Liver (tissue), 3 donors: ENCODE measurements around the gene RELN.

ENCODE experiments used
- CTCF ChIP-seq: fragments of 150-350 bp; IDR thresholded peaks from 2 replicates; pipeline ENCODE4 v1.5.1; 2017; ENCODE audit warnings: improper control_type of control experiment, low read depth, low read length; ENCODE audit not compliant: missing input control
- EGR1 ChIP-seq, 2 donors: IDR thresholded peaks; 2 replicates each; pipeline ENCODE4 v1.6.1; 2016 to 2018; ENCODE audit warnings: antibody characterized with exemption in 2 of 2, low read depth in 2 of 2
- FOXA1 ChIP-seq: IDR thresholded peaks from 2 replicates; pipeline ENCODE4 v1.6.1; 2016; ENCODE audit warnings: antibody characterized with exemption
- FOXA2 ChIP-seq: IDR thresholded peaks from 2 replicates; pipeline ENCODE4 v1.6.1; 2016; ENCODE audit warnings: antibody characterized with exemption
- GABPA ChIP-seq, 2 donors: IDR thresholded peaks in 1 of 2; conservative IDR thresholded peaks in 1 of 2; 2 replicates each; pipeline ENCODE4 v1.6.1; 2016; ENCODE audit warnings: antibody characterized with exemption in 2 of 2, mild to moderate bottlenecking in 1 of 2, moderate library complexity in 1 of 2
- JUND ChIP-seq, 2 donors: IDR thresholded peaks; 2 replicates each; pipeline ENCODE4 v1.6.1; 2016; ENCODE audit warnings: antibody characterized with exemption in 2 of 2
- NR2F2 ChIP-seq: IDR thresholded peaks from 2 replicates; pipeline ENCODE4 v1.6.1; 2016; ENCODE audit warnings: antibody characterized with exemption
- RAD21 ChIP-seq, 2 donors: IDR thresholded peaks; 2 replicates each; pipeline ENCODE4 v1.6.1; 2016; ENCODE audit warnings: antibody characterized with exemption in 2 of 2, mild to moderate bottlenecking in 2 of 2
- REST ChIP-seq: IDR thresholded peaks from 2 replicates; pipeline ENCODE4 v1.6.1; 2016; ENCODE audit warnings: antibody characterized with exemption, mild to moderate bottlenecking
- RXRA ChIP-seq, 2 donors: IDR thresholded peaks; 2 replicates each; pipeline ENCODE4 v1.6.1; 2017 to 2018; ENCODE audit warnings: antibody characterized with exemption in 2 of 2, mild to moderate bottlenecking in 1 of 2
- SP1 ChIP-seq: IDR thresholded peaks from 2 replicates; pipeline ENCODE4 v1.6.1; 2018; ENCODE audit warnings: antibody characterized with exemption, mild to moderate bottlenecking
- TAF1 ChIP-seq: conservative IDR thresholded peaks from 2 replicates; pipeline ENCODE4 v1.6.1; 2016; ENCODE audit warnings: antibody characterized with exemption, mild to moderate bottlenecking
- YY1 ChIP-seq: IDR thresholded peaks from 2 replicates; pipeline ENCODE4 v1.6.1; 2016; ENCODE audit warnings: antibody characterized with exemption, mild to moderate bottlenecking
- TF ChIP-seq, protein P1 (sequence below): IDR thresholded peaks from 2 replicates; pipeline ENCODE4 v1.6.1; 2016; ENCODE audit warnings: antibody characterized with exemption
- donor health status: healthy.
- donor health status: healthy.

DNA sequence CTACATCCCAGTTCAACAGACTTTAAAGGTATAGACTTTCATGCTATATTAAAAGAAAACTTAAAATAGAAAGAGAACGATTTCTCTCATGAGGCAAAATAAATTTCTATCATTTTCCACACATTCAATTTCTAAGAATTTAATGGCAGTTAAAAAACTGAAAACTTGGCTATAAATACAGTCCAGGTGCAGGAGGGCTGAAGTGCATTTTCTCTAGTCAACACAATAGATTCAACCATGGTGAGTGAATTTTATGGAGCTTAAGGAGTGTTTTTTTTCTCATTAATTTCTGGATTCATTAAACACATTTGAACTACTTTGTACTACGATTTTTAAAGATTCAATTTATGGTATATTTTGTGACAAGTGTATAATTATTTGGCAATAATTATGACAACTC, 302.7 kb downstream of the RELN start:
- no peak for TF ChIP-seq TAF1
- no peak for TF ChIP-seq REST
- TF ChIP-seq CTCF: no peak
- no peak for TF ChIP-seq JUND (IDR thresholded peaks at IDR 0.05)
- TF ChIP-seq FOXA1: no peak
- no peak for TF ChIP-seq YY1
- TF ChIP-seq RXRA (IDR thresholded peaks at IDR 0.05): no peak
- TF ChIP-seq EGR1 (IDR thresholded peaks at IDR 0.05; ENCODE audit: low read depth in 2 of 2): no peak
- TF ChIP-seq GABPA (IDR thresholded peaks at IDR 0.05 in 1 of 2, conservative IDR thresholded peaks at IDR 0.05 in 1 of 2): no peak
- TF ChIP-seq, protein P1, sequence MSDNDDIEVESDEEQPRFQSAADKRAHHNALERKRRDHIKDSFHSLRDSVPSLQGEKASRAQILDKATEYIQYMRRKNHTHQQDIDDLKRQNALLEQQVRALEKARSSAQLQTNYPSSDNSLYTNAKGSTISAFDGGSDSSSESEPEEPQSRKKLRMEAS: no peak
- no peak for TF ChIP-seq NR2F2
- no peak for TF ChIP-seq SP1
- no peak for TF ChIP-seq RAD21 (IDR thresholded peaks at IDR 0.05)
- no peak for TF ChIP-seq FOXA2
